ENCODE data around the gene GLIS1.

Gene GLIS1

GRCh38 chr1:53614231-53615021, 124.5 kb downstream of the GLIS1 start:
- Histone ChIP-seq H3K4me2 (ENCODE audit: insufficient read depth, low read length) (no peak overlapping the region), H3K9ac (ENCODE audit: low read depth, low read length) (no peak overlapping the region), H4K20me1 (ENCODE audit: insufficient read depth, low read length) (no peaks in the 10 kb centered on the region), H3K4me3 (ENCODE audit: low read depth in 1 of 2, low read length in 2 of 2) (no peak overlapping the region), H3K79me2 (ENCODE audit: insufficient read depth, low read length) (no peaks in the 10 kb centered on the region), H3K4me1 (ENCODE audit: insufficient read depth, low read length) (no peaks in the 10 kb centered on the region), H3K9me3 (ENCODE audit: insufficient read depth, low read length, severe bottlenecking) (peaks cover 15% of the 10 kb centered on the region), H2AFZ (ENCODE audit: low read depth, low read length) (no peak overlapping the region), H3K27me3 (ENCODE audit: insufficient read depth, low read length, poor library complexity) (no peaks in the 10 kb centered on the region), H3K36me3 (ENCODE audit: insufficient read depth, low read length) (no peaks in the 10 kb centered on the region), H3K27ac (ENCODE audit: low read length) (no peak overlapping the region)
- DNase-seq (no peak), ATAC-seq (ENCODE audit: insufficient read depth, low read depth) (no peak)
- TF ChIP-seq CTCF (IDR thresholded peaks at IDR 0.05; ENCODE audit: borderline replicate concordance, extremely low read depth, low read length, poor library complexity, severe bottlenecking) (no peak), EZH2 (IDR thresholded peaks at IDR 0.05; ENCODE audit: borderline replicate concordance, low read depth, low read length, severe bottlenecking) (no peak)

GRCh38 chr1:53608676-53609075, 130.3 kb downstream of the GLIS1 start:
- no peaks in the 10 kb centered on the region for H3K79me2 ChIP-seq (ENCODE audit: insufficient read depth, low read length)
- no peaks in the 10 kb centered on the region for H3K36me3 ChIP-seq (ENCODE audit: insufficient read depth, low read length)
- H4K20me1 ChIP-seq (ENCODE audit: insufficient read depth, low read length): no peaks in the 10 kb centered on the region
- no peaks in the 10 kb centered on the region for H3K27me3 ChIP-seq (ENCODE audit: insufficient read depth, low read length, poor library complexity)
- DNase-seq (no peak), ATAC-seq (ENCODE audit: insufficient read depth, low read depth) (no peak)
- H2AFZ ChIP-seq (ENCODE audit: low read depth, low read length): no peak overlapping the region
- H3K9ac ChIP-seq (ENCODE audit: low read depth, low read length): no peak overlapping the region
- H3K4me1 ChIP-seq (ENCODE audit: insufficient read depth, low read length): no peaks in the 10 kb centered on the region
- no peak for TF ChIP-seq CTCF (IDR thresholded peaks at IDR 0.05; ENCODE audit: borderline replicate concordance, extremely low read depth, low read length, poor library complexity, severe bottlenecking)
- no peak for TF ChIP-seq EZH2 (IDR thresholded peaks at IDR 0.05; ENCODE audit: borderline replicate concordance, low read depth, low read length, severe bottlenecking)
- H3K27ac ChIP-seq (ENCODE audit: low read length): no peak overlapping the region
- peaks cover 15% of the 10 kb centered on the region for H3K9me3 ChIP-seq (ENCODE audit: insufficient read depth, low read length, severe bottlenecking)
- H3K4me3 ChIP-seq (ENCODE audit: low read depth in 1 of 2, low read length in 2 of 2): no peak overlapping the region
- H3K4me2 ChIP-seq (ENCODE audit: insufficient read depth, low read length): no peak overlapping the region

- Histone ChIP-seq H3K79me2 (ENCODE audit: insufficient read depth, low read length) (no peaks in the 10 kb centered on the region), H3K4me3 (ENCODE audit: low read depth in 1 of 2, low read length in 2 of 2) (no peak overlapping the region), H3K27me3 (ENCODE audit: insufficient read depth, low read length, poor library complexity) (no peaks in the 10 kb centered on the region), H3K4me2 (ENCODE audit: insufficient read depth, low read length) (no peak overlapping the region), H3K36me3 (ENCODE audit: insufficient read depth, low read length) (no peaks in the 10 kb centered on the region), H3K9ac (ENCODE audit: low read depth, low read length) (no peak overlapping the region), H3K4me1 (ENCODE audit: insufficient read depth, low read length) (no peaks in the 10 kb centered on the region), H2AFZ (ENCODE audit: low read depth, low read length) (no peak overlapping the region), H4K20me1 (ENCODE audit: insufficient read depth, low read length) (no peaks in the 10 kb centered on the region), H3K9me3 (ENCODE audit: insufficient read depth, low read length, severe bottlenecking) (peaks cover 15% of the 10 kb centered on the region), H3K27ac (ENCODE audit: low read length) (no peak overlapping the region)
- no peak for ATAC-seq (ENCODE audit: insufficient read depth, low read depth)
- no peak for DNase-seq
- TF ChIP-seq CTCF (IDR thresholded peaks at IDR 0.05; ENCODE audit: borderline replicate concordance, extremely low read depth, low read length, poor library complexity, severe bottlenecking): no peak
- no peak for TF ChIP-seq EZH2 (IDR thresholded peaks at IDR 0.05; ENCODE audit: borderline replicate concordance, low read depth, low read length, severe bottlenecking)
Measured at GRCh38 chr1:53608071-53608470, 130.9 kb downstream of the GLIS1 start.

Data from DND-41 (cell line).